Hematopoietic multipotent progenitor cell treated with erythropoietin and hydrocortisone succinate and interleukin-3 and kit ligand, for 6 days (in vitro differentiated cells): ENCODE data around the gene C5orf22.
"Not testable (repeated sequence)": the region's sequence is repeated elsewhere in the genome, so short reads cannot be mapped to it uniquely, and the experiment has no call there.

ENCODE experiments used
- DNase-seq: peaks from one replicate; pipeline ENCODE4 v3.0.0-alpha.2; 2015

Gene C5orf22

GRCh38 chr5:31556461-31556860, 24.4 kb downstream of the C5orf22 start:
- no peak for DNase-seq

- DNase-seq: no peak
These were observed 27.8 kb downstream of the C5orf22 start for GRCh38 chr5:31559942-31560341.

GRCh38 chr5:31561946-31562345, 29.8 kb downstream of the C5orf22 start:
- DNase-seq: no peak

- DNase-seq: no peak
These were observed 31.1 kb downstream of the C5orf22 start for GRCh38 chr5:31563216-31563615.

- not testable (repeated sequence) for DNase-seq
These were observed 34.3 kb downstream of the C5orf22 start for GRCh38 chr5:31566362-31566761.

GRCh38 chr5:31568302-31568835, 36.3 kb downstream of the C5orf22 start:
- DNase-seq: no peak

- DNase-seq: no peak
These were observed 37.0 kb downstream of the C5orf22 start for GRCh38 chr5:31569068-31569467.

- DNase-seq: no peak
These were observed 41.5 kb downstream of the C5orf22 start for GRCh38 chr5:31573494-31574142.

GRCh38 chr5:31574772-31575171, 42.7 kb downstream of the C5orf22 start:
- peak; percentile 67 for DNase-seq

GRCh38 chr5:31577438-31577837, 45.3 kb downstream of the C5orf22 start:
- DNase-seq: no peak

GRCh38 chr5:31579558-31579957, 47.5 kb downstream of the C5orf22 start:
- no peak for DNase-seq

- peak; percentile 84 for DNase-seq
These were observed 49.5 kb downstream of the C5orf22 start for GRCh38 chr5:31581498-31582099.

- no peak for DNase-seq
These were observed 51.0 kb downstream of the C5orf22 start for GRCh38 chr5:31583129-31583528.

- DNase-seq: no peak
These were observed 53.2 kb downstream of the C5orf22 start for GRCh38 chr5:31585166-31585894.

- no peak for DNase-seq
These were observed 53.8 kb downstream of the C5orf22 start for GRCh38 chr5:31585895-31586270.

GRCh38 chr5:31587546-31587945, 55.4 kb downstream of the C5orf22 start:
- DNase-seq: no peak

GRCh38 chr5:31593665-31594064, 61.6 kb downstream of the C5orf22 start:
- DNase-seq: no peak

GRCh38 chr5:31596354-31596753, 64.3 kb downstream of the C5orf22 start:
- no peak for DNase-seq

GRCh38 chr5:31598640-31599611, 66.8 kb downstream of the C5orf22 start:
- DNase-seq: no peak

- not testable (repeated sequence) for DNase-seq
These were observed 70.2 kb downstream of the C5orf22 start for GRCh38 chr5:31602305-31602704.

- DNase-seq: no peak
These were observed 72.1 kb downstream of the C5orf22 start for GRCh38 chr5:31604240-31604639.

- no peak for DNase-seq
These were observed 72.5 kb downstream of the C5orf22 start for GRCh38 chr5:31604644-31605043.
